K562 (cell line): ENCODE data around the gene MGST2. TPM values are rescaled to one million over a fixed set of nuclear protein-coding genes. Genes with fewer than 3 reads are reported as not detected.

Source experiments
- ATAC-seq: fragments of 200-7000 bp; cut with Tn5 transposase; 3 replicates; pipeline ENCODE4 v1.9.1; 2020; ENCODE audit warnings: moderate library complexity
- BruUV-seq: library from RNA; stranded (reverse); fragments of 400-500 nt; replicated peaks from 2 replicates; lab custom pipeline; 2021; lab: Mats Ljungman, UMichigan
- CTCF ChIA-PET: fragments of 300-600 bp; formaldehyde crosslinking; extraction: SDS; loops from one replicate; lab custom pipeline; 2021; ENCODE audit warnings: low intra/inter-chr PET ratio; lab: Yijun Ruan, JAX
- POLR2A ChIA-PET: fragments of 300-600, 350-650 bp; sonication (Branson Sonifier 250); formaldehyde crosslinking; extraction: SDS; loops from one replicate; lab custom pipeline; 2021; ENCODE audit warnings: antibody characterized with exemption, inconsistent platforms; lab: Yijun Ruan, JAX
- DNase-seq, 4 experiments: peaks; one replicate each; pipeline versions ENCODE4 v3.0.0 to v3.0.0-alpha.2; 2011 to 2018; ENCODE audit warnings: low spot score in 3 of 4, mixed read lengths in 3 of 4; ENCODE audit errors: extremely low read depth in 1 of 4
- FAIRE-seq: peaks from 2 replicates; lab custom pipeline; 2011; peaks lifted over from hg19 to GRCh38; lab: Jason Lieb, UNC
- H2AFZ ChIP-seq: 2 replicates; pipeline ENCODE4 v1.6.0; 2011; ENCODE audit warnings: low read depth, low read length, control low read depth, inconsistent platforms
- H3K27ac ChIP-seq: fragments of 200-600 bp; 3 replicates; pipeline ENCODE4 v1.8.0; 2011; ENCODE audit warnings: low read depth, mild to moderate bottlenecking, control low read depth, inconsistent platforms, low read length, moderate library complexity, mixed read lengths; ENCODE audit errors: extremely low read depth
- H3K27me3 ChIP-seq, 2 experiments: fragments of 300-600 bp in 1 of 2; 2 replicates in 1 of 2; 3 replicates in 1 of 2; pipeline versions ENCODE4 v1.6.0 to v1.8.0; 2011; ENCODE audit warnings: inconsistent platforms in 2 of 2, low read length in 2 of 2, mild to moderate bottlenecking in 1 of 2, mixed read lengths in 1 of 2, moderate library complexity in 1 of 2; ENCODE audit not compliant: control insufficient read depth in 2 of 2, insufficient read depth in 2 of 2
- H3K36me3 ChIP-seq: fragments of 300-600 bp; 3 replicates; pipeline ENCODE4 v1.8.0; 2011; ENCODE audit warnings: mild to moderate bottlenecking, low read length, inconsistent platforms; ENCODE audit not compliant: control insufficient read depth, insufficient read depth
- H3K4me1 ChIP-seq, 2 experiments: fragments of 200-600 bp in 1 of 2; replicated peaks in 1 of 2; 2 replicates in 1 of 2; 3 replicates in 1 of 2; pipeline versions ENCODE4 v1.5.1 to v1.8.0; 2011; ENCODE audit warnings: inconsistent platforms in 2 of 2, low read length in 2 of 2, mild to moderate bottlenecking in 1 of 2, mixed read lengths in 1 of 2, moderate library complexity in 1 of 2; ENCODE audit not compliant: control insufficient read depth in 2 of 2, insufficient read depth in 2 of 2
- H3K4me2 ChIP-seq: 2 replicates; pipeline ENCODE4 v1.6.1; 2011; ENCODE audit warnings: low read length, control low read depth, inconsistent platforms, mixed read lengths; ENCODE audit not compliant: insufficient read depth
- H3K4me3 ChIP-seq: fragments of 200-600 bp; sonication (generic), shearing (Covaris generic); 2 replicates; pipeline ENCODE4 v1.5.1; 2016; ENCODE audit warnings: control low read depth, inconsistent platforms
- H3K79me2 ChIP-seq: fragments of 200-600 bp; 3 replicates; pipeline ENCODE4 v1.8.0; 2011; ENCODE audit warnings: low read length, inconsistent platforms; ENCODE audit not compliant: control insufficient read depth, insufficient read depth
- H3K9ac ChIP-seq, 2 experiments: 2 replicates each; pipeline versions ENCODE4 v1.6.0 to v1.6.1; 2011; ENCODE audit warnings: low read depth in 2 of 2, low read length in 2 of 2, control low read depth in 1 of 2, inconsistent platforms in 1 of 2, mild to moderate bottlenecking in 1 of 2, mixed read lengths in 1 of 2; ENCODE audit not compliant: insufficient read depth in 1 of 2
- H3K9me1 ChIP-seq: one replicate; pipeline ENCODE4 v1.6.0; 2011; ENCODE audit warnings: inconsistent platforms, mild to moderate bottlenecking, low read length, moderate library complexity; ENCODE audit not compliant: control insufficient read depth, insufficient read depth
- H3K9me3 ChIP-seq: replicated peaks from 2 replicates; pipeline ENCODE4 v1.5.1; 2011; ENCODE audit warnings: low read depth, low read length, inconsistent platforms; ENCODE audit not compliant: control insufficient read depth, insufficient read depth
- H4K20me1 ChIP-seq: replicated peaks from 2 replicates; pipeline ENCODE4 v1.6.1; 2011; ENCODE audit warnings: low read length, inconsistent platforms, mixed read lengths; ENCODE audit not compliant: control insufficient read depth, insufficient read depth
- ATF7 ChIP-seq: fragments of 450-650 bp; IDR thresholded peaks from 2 replicates; pipeline ENCODE4 v1.7.1; 2014; ENCODE audit warnings: mild to moderate bottlenecking, moderate library complexity
- CEBPG ChIP-seq, 3 experiments: fragments of 200-800 bp in 1 of 3; sonication (Bioruptor generic) in 1 of 3; sonication (generic) in 1 of 3; formaldehyde crosslinking in 1 of 3; IDR thresholded peaks in 2 of 3; conservative IDR thresholded peaks in 1 of 3; 2 replicates each; pipeline versions ENCODE4 v1.6.1 to v1.8.0; 2016 to 2022; ENCODE audit warnings: missing compliant biosample characterization in 2 of 3, missing genetic modification characterization in 2 of 3, mild to moderate bottlenecking in 1 of 3, missing genetic modification reagents in 1 of 3
- CHCHD3 ChIP-seq: fragments of 250-450 bp; sonication (Bioruptor Pico); IDR thresholded peaks from 2 replicates; pipeline ENCODE4 v2.1.2; 2022; ENCODE audit warnings: mild to moderate bottlenecking
- GATAD2A ChIP-seq: fragments of 450-650 bp; IDR thresholded peaks from 2 replicates; pipeline ENCODE4 v1.6.1; 2017
- NCOA4 ChIP-seq: fragments of 450-650 bp; IDR thresholded peaks from 2 replicates; pipeline ENCODE4 v1.6.1; 2018; ENCODE audit warnings: mild to moderate bottlenecking; ENCODE audit not compliant: partially characterized antibody
- PHF20 ChIP-seq: fragments of 450-650 bp; IDR thresholded peaks from 2 replicates; pipeline ENCODE4 v1.6.1; 2018; ENCODE audit not compliant: partially characterized antibody
- POLR2A ChIP-seq: fragments of 450-650 bp; conservative IDR thresholded peaks from 2 replicates; pipeline ENCODE4 v1.6.1; 2016
- TAF15 ChIP-seq: fragments of 200-400 bp; formaldehyde crosslinking; IDR thresholded peaks from 2 replicates; pipeline ENCODE4 v1.6.1; 2017; ENCODE audit warnings: mild to moderate bottlenecking, low read depth, low read length, moderate library complexity
- ZNF444 ChIP-seq: fragments of 250-450 bp; sonication (Bioruptor Pico); IDR thresholded peaks from 2 replicates; pipeline ENCODE4 v1.4.0; 2020; ENCODE audit warnings: mild to moderate bottlenecking, moderate library complexity
- WGBS: fragments of 100-300 bp; shearing (Covaris generic); methylation state at CpG from one replicate; pipeline ENCODE4 v1.1.6; 2016; ENCODE audit warnings: low coverage, mixed read lengths; ENCODE audit not compliant: insufficient coverage; ENCODE audit errors: missing lambda C conversion rate; 5-methylcytosine and 5-hydroxymethylcytosine counted together
- in situ Hi-C: fragments of 300-500 bp; cut with MboI; formaldehyde crosslinking; loops from 4 replicates; pipeline ENCODE4 v1.15.0; 2018; ENCODE audit warnings: inconsistent platforms, mixed read lengths
- intact Hi-C: fragments of 100-400 bp; cut with micrococcal nuclease; formaldehyde crosslinking; loops from 2 replicates; pipeline ENCODE4 v1.14.2; 2022
- polyA plus RNA-seq, 8 experiments: library from polyadenylated mRNA; depleted of rRNA in 4 of 8; stranded (reverse) in 5 of 8; unstranded in 3 of 8; fragments of >200 nt; fragmentation: Nextera tagmentation in 2 of 8; fragmentation: Illumina TruSeq in 1 of 8; extraction: Ambion mirVana in 2 of 8; extraction: Trizol in 1 of 8; gene quantifications; 2 replicates each; pipeline versions ENCODE4 v1.2.1 to v1.2.3, GENCODE V29; 2011 to 2014; ENCODE audit warnings: inconsistent platforms in 1 of 8, missing spikeins in 1 of 8
- total RNA-seq, 7 experiments: library from RNA; depleted of rRNA in 6 of 7; stranded (reverse); fragments of >200 nt in 6 of 7; fragmentation: Illumina TruSeq in 2 of 7; extraction: Trizol in 2 of 7; gene quantifications; 2 replicates each; pipeline versions ENCODE4 v1.2.1 to v1.2.3, GENCODE V29; 2011 to 2021; ENCODE audit warnings: low replicate concordance in 1 of 7
- TF ChIP-seq, protein P1 (sequence below): fragments of 450-650 bp; formaldehyde crosslinking; IDR thresholded peaks from 2 replicates; pipeline ENCODE4 v1.4.0; 2020; ENCODE audit warnings: mild to moderate bottlenecking, moderate library complexity
- TF ChIP-seq, protein P2 (sequence below): fragments of 450-650 bp; IDR thresholded peaks from 2 replicates; pipeline ENCODE4 v1.6.1; 2016; ENCODE audit warnings: borderline replicate concordance
- TF ChIP-seq, protein P3 (sequence below): fragments of 450-650 bp; IDR thresholded peaks from one replicate; pipeline ENCODE4 v1.6.1; 2018; ENCODE audit warnings: mild to moderate bottlenecking, moderate library complexity; ENCODE audit not compliant: partially characterized antibody

The MGST2 gene
- total and polyA plus RNA-seq, 9 of the 15 experiments (the other 6 are each of a cell fraction or from before 2014, with no cell fraction given), result 38.7 to 115 (median 84.6) TPM

DNA sequence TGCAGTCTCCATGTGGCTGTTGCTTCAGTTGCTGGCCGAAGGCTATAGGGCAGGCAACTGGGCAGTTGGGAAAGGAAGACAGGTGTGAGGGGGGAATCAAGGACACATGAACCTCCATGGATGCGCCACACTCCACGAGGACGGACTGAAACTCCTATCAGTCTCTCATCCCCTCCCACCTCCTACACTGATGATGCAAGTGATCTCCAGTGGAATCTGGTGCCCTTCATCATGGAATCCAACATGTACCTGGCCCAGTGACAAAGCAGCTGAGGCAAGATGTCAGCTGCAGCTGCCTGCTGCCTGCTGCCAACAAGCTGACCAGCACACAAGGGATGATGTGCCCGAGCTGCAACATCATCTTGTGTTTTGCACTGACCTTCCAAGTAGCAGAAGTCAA, 26.0 kb upstream of the MGST2 start:
- H3K4me1 ChIP-seq, result no peaks in the 10 kb centered on the region
- peaks cover 1% of the 10 kb centered on the region; the same call in 1 of the 2 replicates for H3K9me3 ChIP-seq
- H2AFZ ChIP-seq, result no peak overlapping the region
- H3K27me3 ChIP-seq, result peaks cover 6 to 14% of the 10 kb centered on the region in 2 experiments; a peak in 3 of 5 replicates
- POLR2A ChIA-PET, result interaction anchor here (0.7 kb wide), 1 partner anchor 36 kb away, joined by 3 read pairs; no protein-coding TSS in a partner anchor
- H3K27ac ChIP-seq, result no peak overlapping the region
- no peaks in the 10 kb centered on the region for H3K36me3 ChIP-seq
- no peaks in the 10 kb centered on the region for H3K79me2 ChIP-seq
- no peak overlapping the region for H3K9ac ChIP-seq
- no peak for DNase-seq
- 0% methylated on average over 5 of the region's 5 CpGs for WGBS
- TF ChIP-seq ATF7 (no peak), NCOA4 (no peak), ZNF444 (CRISPR knock-in tag) (no peak), TAF15 (no peak), GATAD2A (no peak), PHF20 (no peak), CHCHD3 (no peak), POLR2A (no peak), CEBPG (CRISPR knock-in tag; IDR thresholded peaks at IDR 0.05) (no peak), CEBPG (tag; conservative IDR thresholded peaks at IDR 0.05 in 1 of 2, IDR thresholded peaks at IDR 0.05 in 1 of 2) (no peak)
- TF ChIP-seq, protein P1, sequence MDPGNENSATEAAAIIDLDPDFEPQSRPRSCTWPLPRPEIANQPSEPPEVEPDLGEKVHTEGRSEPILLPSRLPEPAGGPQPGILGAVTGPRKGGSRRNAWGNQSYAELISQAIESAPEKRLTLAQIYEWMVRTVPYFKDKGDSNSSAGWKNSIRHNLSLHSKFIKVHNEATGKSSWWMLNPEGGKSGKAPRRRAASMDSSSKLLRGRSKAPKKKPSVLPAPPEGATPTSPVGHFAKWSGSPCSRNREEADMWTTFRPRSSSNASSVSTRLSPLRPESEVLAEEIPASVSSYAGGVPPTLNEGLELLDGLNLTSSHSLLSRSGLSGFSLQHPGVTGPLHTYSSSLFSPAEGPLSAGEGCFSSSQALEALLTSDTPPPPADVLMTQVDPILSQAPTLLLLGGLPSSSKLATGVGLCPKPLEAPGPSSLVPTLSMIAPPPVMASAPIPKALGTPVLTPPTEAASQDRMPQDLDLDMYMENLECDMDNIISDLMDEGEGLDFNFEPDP, result no peak
- TF ChIP-seq, protein P2, sequence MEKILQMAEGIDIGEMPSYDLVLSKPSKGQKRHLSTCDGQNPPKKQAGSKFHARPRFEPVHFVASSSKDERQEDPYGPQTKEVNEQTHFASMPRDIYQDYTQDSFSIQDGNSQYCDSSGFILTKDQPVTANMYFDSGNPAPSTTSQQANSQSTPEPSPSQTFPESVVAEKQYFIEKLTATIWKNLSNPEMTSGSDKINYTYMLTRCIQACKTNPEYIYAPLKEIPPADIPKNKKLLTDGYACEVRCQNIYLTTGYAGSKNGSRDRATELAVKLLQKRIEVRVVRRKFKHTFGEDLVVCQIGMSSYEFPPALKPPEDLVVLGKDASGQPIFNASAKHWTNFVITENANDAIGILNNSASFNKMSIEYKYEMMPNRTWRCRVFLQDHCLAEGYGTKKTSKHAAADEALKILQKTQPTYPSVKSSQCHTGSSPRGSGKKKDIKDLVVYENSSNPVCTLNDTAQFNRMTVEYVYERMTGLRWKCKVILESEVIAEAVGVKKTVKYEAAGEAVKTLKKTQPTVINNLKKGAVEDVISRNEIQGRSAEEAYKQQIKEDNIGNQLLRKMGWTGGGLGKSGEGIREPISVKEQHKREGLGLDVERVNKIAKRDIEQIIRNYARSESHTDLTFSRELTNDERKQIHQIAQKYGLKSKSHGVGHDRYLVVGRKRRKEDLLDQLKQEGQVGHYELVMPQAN, result no peak
- TF ChIP-seq, protein P3, sequence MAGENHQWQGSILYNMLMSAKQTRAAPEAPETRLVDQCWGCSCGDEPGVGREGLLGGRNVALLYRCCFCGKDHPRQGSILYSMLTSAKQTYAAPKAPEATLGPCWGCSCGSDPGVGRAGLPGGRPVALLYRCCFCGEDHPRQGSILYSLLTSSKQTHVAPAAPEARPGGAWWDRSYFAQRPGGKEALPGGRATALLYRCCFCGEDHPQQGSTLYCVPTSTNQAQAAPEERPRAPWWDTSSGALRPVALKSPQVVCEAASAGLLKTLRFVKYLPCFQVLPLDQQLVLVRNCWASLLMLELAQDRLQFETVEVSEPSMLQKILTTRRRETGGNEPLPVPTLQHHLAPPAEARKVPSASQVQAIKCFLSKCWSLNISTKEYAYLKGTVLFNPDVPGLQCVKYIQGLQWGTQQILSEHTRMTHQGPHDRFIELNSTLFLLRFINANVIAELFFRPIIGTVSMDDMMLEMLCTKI, result no peak
- H3K4me3 ChIP-seq, result no peak overlapping the region
- no peak overlapping the region for H3K4me2 ChIP-seq
- intact Hi-C loops, result loop anchor here (10.0 kb wide), 1 partner anchor 605 kb away; no protein-coding TSS in a partner anchor
- BruUV-seq, result no TSS peak
- no peaks in the 10 kb centered on the region for H4K20me1 ChIP-seq
- ATAC-seq, result no peak
- CTCF ChIA-PET, result no interaction called here
- in situ Hi-C loops, result no loop called here
- no peak for FAIRE-seq
- peaks cover 3% of the 10 kb centered on the region for H3K9me1 ChIP-seq
